OCI-LY3 (cell line): Measurements from ENCODE around the gene TMBIM6.

Source experiments
- H2AFZ ChIP-seq: fragments of 200-600, 300-600 bp; shearing (Covaris generic); 2 replicates; pipeline ENCODE4 v1.6.0; 2014; ENCODE audit warnings: antibody characterized with exemption, low read depth, low read length
- H3K27ac ChIP-seq: fragments of 200-600, 300-600 bp; sonication (generic); 2 replicates; pipeline ENCODE4 v1.5.1; 2014; ENCODE audit warnings: mild to moderate bottlenecking, low read length, moderate library complexity, mixed read lengths
- H3K27me3 ChIP-seq: fragments of 200-600, 300-600 bp; sonication (generic); 2 replicates; pipeline ENCODE4 v1.6.1; 2014; ENCODE audit warnings: low read depth, low read length, mixed read lengths
- H3K36me3 ChIP-seq: fragments of 200-600, 300-600 bp; sonication (generic); replicated peaks from 2 replicates; pipeline ENCODE3; 2014; ENCODE audit warnings: low read depth, low read length, mixed read lengths
- H3K4me1 ChIP-seq: fragments of 300-600, 200-600 bp; sonication (generic); 2 replicates; pipeline ENCODE4 v1.6.1; 2014; ENCODE audit warnings: low read length, mixed read lengths
- H3K4me2 ChIP-seq: fragments of 200-600, 300-600 bp; sonication (generic); 2 replicates; pipeline ENCODE4 v1.6.1; 2014; ENCODE audit warnings: low read length, mixed read lengths
- H3K4me3 ChIP-seq: fragments of 300-600, 200-600 bp; sonication (generic); 2 replicates; pipeline ENCODE4 v1.5.1; 2014; ENCODE audit warnings: antibody characterized with exemption, mild to moderate bottlenecking, low read length, moderate library complexity
- H3K79me2 ChIP-seq: fragments of 300-600, 200-600 bp; shearing (Covaris generic); 2 replicates; pipeline ENCODE4 v1.6.1; 2014; ENCODE audit warnings: mild to moderate bottlenecking, low read length, mixed read lengths
- H3K9ac ChIP-seq: fragments of 300-600, 200-600 bp; shearing (Covaris generic); 2 replicates; pipeline ENCODE4 v1.6.0; 2014; ENCODE audit warnings: mild to moderate bottlenecking, low read length, moderate library complexity
- H3K9me3 ChIP-seq: fragments of 200-600, 300-600 bp; shearing (Covaris generic); 2 replicates; pipeline ENCODE4 v1.6.1; 2014; ENCODE audit warnings: low read length, mixed read lengths; ENCODE audit not compliant: insufficient read depth
- H4K20me1 ChIP-seq: fragments of 200-600, 300-600 bp; sonication (generic); 2 replicates; pipeline ENCODE4 v1.6.1; 2016; ENCODE audit warnings: low read length, mixed read lengths; ENCODE audit not compliant: insufficient read depth
- EZH2phosphoT487 ChIP-seq: fragments of 200-600 bp; shearing (Covaris generic); IDR thresholded peaks from 2 replicates; pipeline ENCODE4 v1.6.1; 2018; ENCODE audit warnings: antibody characterized with exemption, mixed run types, low read depth
- TF ChIP-seq, protein P1 (sequence below): fragments of 200-600, 300-600 bp; sonication (generic); IDR thresholded peaks from 2 replicates; pipeline ENCODE4 v1.5.1; 2014; ENCODE audit warnings: antibody characterized with exemption, low read length, low read depth

The TMBIM6 gene

DNA sequence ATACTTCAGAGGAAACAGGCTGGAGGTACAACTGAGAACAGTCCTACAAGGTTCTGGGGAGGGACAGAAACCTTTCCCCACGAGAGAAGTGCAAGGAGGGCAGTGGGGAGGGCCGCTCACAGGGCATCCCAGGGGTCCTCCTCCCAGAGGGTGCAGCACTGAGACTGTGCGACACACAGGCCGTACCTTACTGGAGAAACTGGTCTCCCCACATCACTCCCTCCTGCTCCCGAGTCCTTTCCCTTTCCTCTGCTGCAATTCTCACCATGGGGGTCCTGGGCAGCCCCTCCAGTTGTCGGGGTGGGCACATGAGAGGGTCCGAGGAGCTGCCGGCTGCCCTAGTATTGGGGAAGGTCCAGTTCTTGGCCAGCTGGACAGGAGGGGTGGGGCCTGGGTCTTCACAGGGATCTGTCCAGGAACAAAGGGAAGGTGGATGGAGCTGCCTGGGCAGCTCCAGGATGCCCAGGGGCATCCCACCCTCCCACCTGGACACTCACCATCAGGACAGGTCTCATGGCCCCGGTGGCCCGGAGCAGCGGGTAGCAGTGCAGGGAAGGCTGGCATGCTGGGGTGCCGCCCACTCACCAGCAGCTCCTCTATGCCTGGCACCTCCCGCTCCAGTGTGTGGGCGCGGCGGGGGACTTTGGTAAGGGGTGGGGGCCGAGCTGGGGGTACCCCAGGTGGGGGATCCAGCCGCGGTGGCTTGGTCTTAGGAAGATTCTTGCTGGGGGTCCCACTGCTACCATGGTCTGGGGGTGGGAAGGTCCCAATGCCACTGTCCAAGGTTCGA lies 51.0 kb downstream of the TMBIM6 start:
- TF ChIP-seq, protein P1, sequence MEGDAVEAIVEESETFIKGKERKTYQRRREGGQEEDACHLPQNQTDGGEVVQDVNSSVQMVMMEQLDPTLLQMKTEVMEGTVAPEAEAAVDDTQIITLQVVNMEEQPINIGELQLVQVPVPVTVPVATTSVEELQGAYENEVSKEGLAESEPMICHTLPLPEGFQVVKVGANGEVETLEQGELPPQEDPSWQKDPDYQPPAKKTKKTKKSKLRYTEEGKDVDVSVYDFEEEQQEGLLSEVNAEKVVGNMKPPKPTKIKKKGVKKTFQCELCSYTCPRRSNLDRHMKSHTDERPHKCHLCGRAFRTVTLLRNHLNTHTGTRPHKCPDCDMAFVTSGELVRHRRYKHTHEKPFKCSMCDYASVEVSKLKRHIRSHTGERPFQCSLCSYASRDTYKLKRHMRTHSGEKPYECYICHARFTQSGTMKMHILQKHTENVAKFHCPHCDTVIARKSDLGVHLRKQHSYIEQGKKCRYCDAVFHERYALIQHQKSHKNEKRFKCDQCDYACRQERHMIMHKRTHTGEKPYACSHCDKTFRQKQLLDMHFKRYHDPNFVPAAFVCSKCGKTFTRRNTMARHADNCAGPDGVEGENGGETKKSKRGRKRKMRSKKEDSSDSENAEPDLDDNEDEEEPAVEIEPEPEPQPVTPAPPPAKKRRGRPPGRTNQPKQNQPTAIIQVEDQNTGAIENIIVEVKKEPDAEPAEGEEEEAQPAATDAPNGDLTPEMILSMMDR: no peak
- TF ChIP-seq EZH2phosphoT487: no peak
- H3K9me3 ChIP-seq: peaks cover 5% of the 10 kb centered on the region; the same call in 1 of the 2 replicates
- no peak overlapping the region for H3K27ac ChIP-seq
- no peak overlapping the region for H3K4me2 ChIP-seq
- H3K4me1 ChIP-seq: peaks cover 6% of the 10 kb centered on the region; the same call in 1 of the 2 replicates
- no peaks in the 10 kb centered on the region for H3K27me3 ChIP-seq
- no peak overlapping the region for H2AFZ ChIP-seq
- no peak overlapping the region for H3K4me3 ChIP-seq
- H3K9ac ChIP-seq: no peak overlapping the region
- H3K36me3 ChIP-seq: no peaks in the 10 kb centered on the region
- H4K20me1 ChIP-seq: no peaks in the 10 kb centered on the region
- H3K79me2 ChIP-seq: no peaks in the 10 kb centered on the region

DNA sequence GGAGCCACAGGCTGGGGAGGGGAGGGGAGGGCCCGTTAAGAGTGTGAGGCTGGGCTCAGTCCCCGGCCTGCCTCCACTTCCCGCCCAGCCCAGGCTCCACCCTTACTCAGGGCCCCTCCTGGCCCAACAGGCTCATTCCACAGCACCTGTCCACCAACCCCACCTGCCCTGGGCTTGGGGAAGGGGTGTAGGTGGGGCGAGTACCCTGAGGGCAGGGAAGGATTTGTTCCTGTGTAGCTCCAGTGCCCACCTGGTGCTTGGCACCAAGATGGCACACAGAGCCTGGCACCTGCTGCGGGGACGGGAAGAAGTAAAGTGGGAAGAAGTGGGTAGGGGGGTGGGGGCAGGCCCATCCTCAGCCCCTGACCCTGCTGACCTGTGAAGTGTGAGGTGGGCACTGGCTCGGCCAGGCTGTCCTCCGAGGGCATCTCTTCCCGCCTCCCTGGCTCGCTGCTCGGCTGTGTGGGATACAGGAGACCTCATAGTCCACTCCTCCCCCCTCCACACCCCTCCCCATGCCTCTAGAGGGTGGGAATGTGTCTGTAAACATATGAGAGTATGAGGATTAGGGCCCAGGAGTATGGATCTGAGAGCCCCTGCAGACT lies 51.7 kb downstream of the TMBIM6 start:
- Histone ChIP-seq H3K9me3 (no peaks in the 10 kb centered on the region), H3K4me1 (peaks cover 2% of the 10 kb centered on the region; the same call in 1 of the 2 replicates), H2AFZ (no peak overlapping the region), H3K79me2 (no peaks in the 10 kb centered on the region), H3K36me3 (no peaks in the 10 kb centered on the region), H3K27me3 (no peaks in the 10 kb centered on the region), H3K4me2 (no peak overlapping the region), H3K4me3 (no peak overlapping the region), H3K27ac (no peak overlapping the region), H4K20me1 (no peaks in the 10 kb centered on the region), H3K9ac (no peak overlapping the region)
- TF ChIP-seq, protein P1: no peak
- no peak for TF ChIP-seq EZH2phosphoT487

DNA sequence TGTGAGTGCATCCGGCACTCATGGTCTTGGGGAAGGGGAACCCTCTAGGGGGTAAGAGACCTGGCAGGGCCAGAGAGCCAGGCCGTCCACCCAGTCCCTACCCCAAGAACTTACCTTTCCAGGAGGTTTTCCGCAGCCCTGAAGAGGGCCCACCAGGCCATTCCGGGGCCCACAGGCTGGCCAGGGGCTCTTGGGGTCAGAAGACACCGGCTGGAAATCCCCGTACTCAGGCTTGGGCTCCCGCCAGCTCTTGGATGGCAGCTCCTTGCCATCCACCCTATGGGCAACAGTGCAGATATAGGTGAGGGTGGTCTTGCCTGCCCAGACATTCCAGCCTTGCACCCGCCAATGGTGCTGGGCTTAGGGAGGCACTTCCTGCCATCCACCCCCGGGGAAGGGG lies 52.3 kb downstream of the TMBIM6 start:
- Histone ChIP-seq H3K27ac (no peak overlapping the region), H4K20me1 (no peaks in the 10 kb centered on the region), H3K4me2 (no peak overlapping the region), H3K36me3 (no peaks in the 10 kb centered on the region), H3K9me3 (no peaks in the 10 kb centered on the region), H2AFZ (no peak overlapping the region), H3K4me1 (no peaks in the 10 kb centered on the region), H3K4me3 (no peak overlapping the region), H3K27me3 (no peaks in the 10 kb centered on the region), H3K9ac (no peak overlapping the region), H3K79me2 (no peaks in the 10 kb centered on the region)
- TF ChIP-seq, protein P1: no peak
- no peak for TF ChIP-seq EZH2phosphoT487

DNA sequence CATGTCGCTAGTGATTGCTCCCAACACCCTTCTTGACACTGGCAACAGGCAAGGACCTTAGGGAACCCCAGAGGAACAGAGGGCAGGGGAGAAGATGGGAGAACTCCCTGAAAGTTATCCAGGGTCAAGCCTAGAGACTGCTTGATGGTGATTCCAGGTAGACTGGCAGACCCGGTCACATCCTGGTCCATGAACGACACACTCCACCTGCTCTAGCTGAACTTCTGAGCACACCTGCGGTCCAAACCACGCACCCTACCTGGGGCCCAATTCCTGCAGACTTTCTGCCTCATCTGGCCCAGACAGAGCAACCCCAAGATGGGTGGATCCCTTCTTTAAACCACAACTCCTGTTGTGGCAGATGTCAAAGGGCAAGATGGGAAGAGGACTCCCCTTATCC lies 52.7 kb downstream of the TMBIM6 start:
- Histone ChIP-seq H3K27me3 (no peaks in the 10 kb centered on the region), H3K4me3 (no peak overlapping the region), H4K20me1 (no peaks in the 10 kb centered on the region), H3K9ac (no peak overlapping the region), H2AFZ (no peak overlapping the region), H3K4me2 (no peak overlapping the region), H3K9me3 (no peaks in the 10 kb centered on the region), H3K79me2 (no peaks in the 10 kb centered on the region), H3K27ac (no peak overlapping the region), H3K4me1 (no peaks in the 10 kb centered on the region), H3K36me3 (no peaks in the 10 kb centered on the region)
- TF ChIP-seq, protein P1: no peak
- TF ChIP-seq EZH2phosphoT487: no peak
